Measurements from ENCODE around the gene DYNLL1. TPM values are rescaled to one million over a fixed set of nuclear protein-coding genes. Genes with fewer than 3 reads are reported as not detected.
A peak's percentile ranks its signal among the peaks of the same experiment; 100 is the strongest.

The DYNLL1 gene
- total and polyA plus RNA-seq, 7 donors = 204 to 942 (median 254) TPM

DNA sequence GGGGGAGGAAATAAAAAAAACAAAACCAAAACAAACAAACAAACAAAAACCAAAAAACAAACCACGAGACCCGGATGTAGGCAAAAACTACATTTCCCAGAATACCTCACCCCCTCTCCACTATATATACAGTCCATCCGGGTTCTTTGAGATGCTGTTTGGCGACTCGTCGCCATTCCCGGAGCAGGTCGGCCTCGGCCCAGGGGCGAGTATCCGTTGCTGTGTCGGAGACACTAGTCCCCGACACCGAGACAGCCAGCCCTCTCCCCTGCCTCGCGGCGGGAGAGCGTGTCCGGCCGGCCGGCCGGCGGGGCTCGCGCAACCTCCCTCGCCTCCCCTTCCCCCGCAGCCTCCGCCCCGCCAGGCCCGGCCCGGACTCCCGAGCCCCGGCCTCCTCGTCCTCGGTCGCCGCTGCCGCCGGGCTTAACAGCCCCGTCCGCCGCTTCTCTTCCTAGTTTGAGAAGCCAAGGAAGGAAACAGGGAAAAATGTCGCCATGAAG, 38.3 kb downstream of the DYNLL1 start, which contains the start of gene RNF10:
TSS of gene RNF10 (plus strand) at position 154 of the 500 bp plus-strand sequence. CDS start 456 bp downstream, outside the sequence.
- Histone ChIP-seq H3K4me1 (peaks cover 0 to 55% (median 45%) of the 10 kb centered on the region in 4 donors), H3K4me3 (peak within 1 kb of the TSS; percentile 69 to 98 (median 90)), H3K36me3 (no peaks in the 10 kb centered on the region), H3K27ac (peak within 1 kb of the TSS; percentile 93 to 99 (median 96)), H3K9me3 (no peaks in the 10 kb centered on the region), H3K27me3 (no peaks in the 10 kb centered on the region)
- intact Hi-C loops (cut with DNase I) = loop anchor here (10.0 kb wide), 1 partner anchor 99 kb away; the partner anchor contains the start of gene COX6A1
- peak; percentile 87 for DNase-seq
- TF ChIP-seq, protein P1, sequence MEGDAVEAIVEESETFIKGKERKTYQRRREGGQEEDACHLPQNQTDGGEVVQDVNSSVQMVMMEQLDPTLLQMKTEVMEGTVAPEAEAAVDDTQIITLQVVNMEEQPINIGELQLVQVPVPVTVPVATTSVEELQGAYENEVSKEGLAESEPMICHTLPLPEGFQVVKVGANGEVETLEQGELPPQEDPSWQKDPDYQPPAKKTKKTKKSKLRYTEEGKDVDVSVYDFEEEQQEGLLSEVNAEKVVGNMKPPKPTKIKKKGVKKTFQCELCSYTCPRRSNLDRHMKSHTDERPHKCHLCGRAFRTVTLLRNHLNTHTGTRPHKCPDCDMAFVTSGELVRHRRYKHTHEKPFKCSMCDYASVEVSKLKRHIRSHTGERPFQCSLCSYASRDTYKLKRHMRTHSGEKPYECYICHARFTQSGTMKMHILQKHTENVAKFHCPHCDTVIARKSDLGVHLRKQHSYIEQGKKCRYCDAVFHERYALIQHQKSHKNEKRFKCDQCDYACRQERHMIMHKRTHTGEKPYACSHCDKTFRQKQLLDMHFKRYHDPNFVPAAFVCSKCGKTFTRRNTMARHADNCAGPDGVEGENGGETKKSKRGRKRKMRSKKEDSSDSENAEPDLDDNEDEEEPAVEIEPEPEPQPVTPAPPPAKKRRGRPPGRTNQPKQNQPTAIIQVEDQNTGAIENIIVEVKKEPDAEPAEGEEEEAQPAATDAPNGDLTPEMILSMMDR (IDR thresholded peaks at IDR 0.05) = no peak
- TF ChIP-seq POLR2AphosphoS5 (IDR thresholded peaks at IDR 0.05) (peak; percentile 99 to 100 (median 100)), POLR2A (IDR thresholded peaks at IDR 0.05) (peak; percentile 97 to 98), EP300 (IDR thresholded peaks at IDR 0.05) (no peak)
- 0 to 1% methylated on average over 43 of the region's 43 CpGs for WGBS, 2 donors

GRCh38 chr12:120534703-120535655, 39.1 kb downstream of the DYNLL1 start:
- Histone ChIP-seq H3K36me3 (no peaks in the 10 kb centered on the region), H3K9me3 (no peaks in the 10 kb centered on the region), H3K4me3 (peak overlapping the region; percentile 69 to 98 (median 90)), H3K27ac (peak overlapping the region; percentile 93 to 99 (median 96)), H3K27me3 (no peaks in the 10 kb centered on the region), H3K4me1 (peaks cover 0 to 55% (median 50%) of the 10 kb centered on the region in 4 donors)
- TF ChIP-seq, protein P1 (IDR thresholded peaks at IDR 0.05) = no peak
- TF ChIP-seq POLR2A (IDR thresholded peaks at IDR 0.05) (no peak), POLR2AphosphoS5 (IDR thresholded peaks at IDR 0.05) (peak in 2 of 4 donors; percentile 17 to 30), EP300 (IDR thresholded peaks at IDR 0.05) (no peak)
- intact Hi-C loops (cut with DNase I) = loop anchor here (10.0 kb wide), 1 partner anchor 100 kb away; the partner anchor contains the start of gene COX6A1
- WGBS, 2 donors = 1% methylated on average over 52 of the region's 52 CpGs
- DNase-seq = no peak

DNA sequence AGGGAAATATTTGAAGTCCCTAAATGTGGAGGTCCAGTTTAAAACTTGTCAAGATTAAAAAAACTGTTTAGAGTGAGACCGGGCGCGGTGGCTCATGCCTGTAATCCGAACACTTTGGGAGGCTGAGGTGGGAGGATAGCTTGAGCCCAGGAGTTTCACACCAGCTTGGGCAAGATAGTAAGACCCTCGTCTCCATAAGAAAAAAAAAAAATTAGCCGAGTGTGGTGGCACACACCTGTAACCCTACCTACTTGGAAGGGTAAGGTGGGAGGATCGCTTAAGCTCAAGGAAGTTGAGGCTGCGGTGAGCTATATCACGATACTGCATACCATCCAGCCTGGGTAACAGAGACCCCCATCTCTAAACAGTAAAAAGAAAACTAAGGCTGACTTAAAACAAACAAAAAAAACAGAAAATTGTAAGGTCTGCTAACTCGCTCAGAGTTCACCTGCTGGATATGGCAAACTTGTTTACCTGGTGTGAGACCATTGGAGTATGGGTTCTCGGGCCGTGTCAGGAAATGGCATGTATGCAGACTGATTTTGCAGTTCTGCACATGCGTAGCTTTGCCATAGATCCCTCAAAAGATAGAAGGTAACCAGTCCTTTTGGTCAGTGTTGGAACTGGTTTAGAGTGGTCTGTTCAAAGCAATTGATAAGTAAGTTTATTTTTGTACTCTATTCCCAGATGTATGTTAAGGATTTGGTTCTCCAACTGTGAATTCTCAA, 40.3 kb downstream of the DYNLL1 start:
- peak overlapping the region; percentile 93 to 99 (median 96) for H3K27ac ChIP-seq
- intact Hi-C loops (cut with DNase I) = loop anchor here (10.0 kb wide), 1 partner anchor 101 kb away; the partner anchor contains the start of gene COX6A1
- DNase-seq = peak; percentile 17
- H3K4me1 ChIP-seq = peaks cover 0 to 64% (median 61%) of the 10 kb centered on the region in 4 donors
- no peaks in the 10 kb centered on the region for H3K27me3 ChIP-seq
- 9 to 42% methylated on average over 13 of the region's 13 CpGs for WGBS, 2 donors
- TF ChIP-seq, protein P1 (IDR thresholded peaks at IDR 0.05) = no peak
- peak overlapping the region; percentile 69 to 98 (median 90) for H3K4me3 ChIP-seq
- H3K9me3 ChIP-seq = no peaks in the 10 kb centered on the region
- no peaks in the 10 kb centered on the region for H3K36me3 ChIP-seq

DNA sequence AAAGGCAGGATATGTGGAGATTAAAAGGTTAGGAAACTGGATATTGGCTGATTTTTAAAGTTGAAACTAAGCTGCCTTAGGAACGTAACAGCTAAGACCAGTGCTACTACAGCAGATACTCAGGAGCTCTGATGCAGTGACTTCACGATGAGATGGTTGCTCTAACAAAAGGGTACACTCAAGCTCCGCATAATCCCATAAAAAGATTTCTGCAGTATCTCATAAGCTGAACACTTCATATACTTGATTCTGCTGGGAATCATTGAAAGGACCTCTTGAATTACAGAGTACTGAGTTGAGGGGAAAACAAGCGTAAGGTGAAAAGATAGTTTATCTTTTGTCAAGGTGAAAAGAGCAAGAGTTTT, 41.9 kb downstream of the DYNLL1 start:
- Histone ChIP-seq H3K9me3 (no peaks in the 10 kb centered on the region), H3K27ac (peak overlapping the region; percentile 93 to 99 (median 96)), H3K36me3 (peaks cover 0 to 10% (median 0%) of the 10 kb centered on the region in 4 donors), H3K4me3 (peak overlapping the region in 3 of 4 donors; percentile 13 to 98 (median 92)), H3K4me1 (peaks cover 0 to 79% (median 75%) of the 10 kb centered on the region in 4 donors), H3K27me3 (no peaks in the 10 kb centered on the region)
- DNase-seq = peak; percentile 12
- 54 to 57% methylated on average over 4 of the region's 4 CpGs for WGBS, 2 donors
- TF ChIP-seq POLR2AphosphoS5 (IDR thresholded peaks at IDR 0.05) (no peak), EP300 (IDR thresholded peaks at IDR 0.05) (no peak), POLR2A (IDR thresholded peaks at IDR 0.05) (no peak)
- TF ChIP-seq, protein P1 (IDR thresholded peaks at IDR 0.05) = no peak
- intact Hi-C loops (cut with DNase I) = loop anchor here (10.0 kb wide), 1 partner anchor 103 kb away; the partner anchor contains the start of gene COX6A1
